ENCODE measurements around the gene TGM5.
"Not testable (repeated sequence)": the region's sequence is repeated elsewhere in the genome, so short reads cannot be mapped to it uniquely, and the experiment has no call there.

TGM5 gene

DNA sequence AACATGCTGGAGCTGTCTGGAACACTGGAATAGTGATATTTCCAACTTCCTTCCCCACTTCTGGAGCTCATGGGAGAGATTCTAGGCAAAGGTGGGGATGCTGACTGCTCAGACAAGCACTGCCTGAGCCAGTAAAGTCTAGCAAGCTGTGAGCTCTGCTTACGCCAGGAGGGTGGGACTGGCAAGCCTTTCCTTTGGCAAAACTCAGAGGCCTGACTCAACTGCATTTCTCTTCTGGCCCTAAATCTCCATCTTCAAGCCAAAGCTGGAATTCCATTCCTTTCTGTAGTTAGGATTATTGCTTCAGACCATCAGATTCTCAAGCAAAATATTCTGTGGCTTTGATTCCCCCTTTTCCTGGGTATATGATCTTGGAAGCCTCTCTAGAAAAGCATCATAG is 25.6 kb downstream of the TGM5 start:
- Mint-ChIP-seq H3K27me3 (peaks cover 12% of the 10 kb centered on the region), H3K27ac (no peak overlapping the region)
- ATAC-seq: no peak

DNA sequence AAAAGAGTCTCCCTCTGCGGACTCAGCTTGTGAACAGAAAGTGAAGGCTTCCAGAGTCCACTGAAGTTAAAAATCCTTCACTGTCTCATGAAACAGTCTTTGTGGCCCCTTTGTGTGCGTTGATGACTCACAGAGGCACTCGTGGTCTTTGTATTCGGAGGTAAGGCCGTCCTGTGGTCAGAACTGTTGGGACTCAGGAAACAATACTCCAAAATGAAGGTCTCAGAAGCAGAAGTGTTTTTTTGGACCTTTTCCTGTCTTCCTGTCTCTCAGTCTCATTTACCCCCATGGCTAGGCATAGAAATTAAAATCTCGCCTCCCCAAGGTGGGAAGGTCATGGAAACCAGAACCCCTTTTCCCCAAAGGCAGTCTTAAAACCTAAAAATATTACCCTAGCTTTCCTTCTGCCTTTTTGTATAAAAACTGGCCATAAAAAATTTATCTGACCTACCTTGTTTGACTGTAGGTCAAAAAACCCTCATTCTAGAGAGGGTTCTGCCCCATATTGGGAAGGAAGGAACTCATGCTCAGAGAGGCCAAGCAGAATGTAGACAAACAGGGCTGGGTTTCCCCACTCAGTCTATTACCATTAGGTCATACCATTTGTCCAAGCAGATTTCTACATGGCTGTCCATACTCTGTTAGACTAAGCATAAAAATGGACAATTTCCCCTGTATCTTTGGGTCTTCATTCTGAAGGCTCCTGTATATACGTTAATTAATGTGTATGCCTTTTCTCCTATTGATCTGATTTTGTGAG is 26.8 kb downstream of the TGM5 start:
- no peaks in the 10 kb centered on the region for H3K9me3 Mint-ChIP-seq
- H3K27me3 Mint-ChIP-seq: peaks cover 12% of the 10 kb centered on the region
- H3K4me3 Mint-ChIP-seq: no peak overlapping the region
- peak overlapping the region; percentile 20 for H3K27ac Mint-ChIP-seq
- peak; percentile 53 for ATAC-seq
- H3K4me1 Mint-ChIP-seq: peaks cover 31% of the 10 kb centered on the region
- H3K36me3 Mint-ChIP-seq: no peaks in the 10 kb centered on the region

More for the DNA sequence above, 25.6 kb downstream of the TGM5 start:
- Mint-ChIP-seq H3K4me1 (peaks cover 24% of the 10 kb centered on the region), H3K9me3 (no peaks in the 10 kb centered on the region), H3K36me3 (no peaks in the 10 kb centered on the region), H3K4me3 (no peak overlapping the region)

DNA sequence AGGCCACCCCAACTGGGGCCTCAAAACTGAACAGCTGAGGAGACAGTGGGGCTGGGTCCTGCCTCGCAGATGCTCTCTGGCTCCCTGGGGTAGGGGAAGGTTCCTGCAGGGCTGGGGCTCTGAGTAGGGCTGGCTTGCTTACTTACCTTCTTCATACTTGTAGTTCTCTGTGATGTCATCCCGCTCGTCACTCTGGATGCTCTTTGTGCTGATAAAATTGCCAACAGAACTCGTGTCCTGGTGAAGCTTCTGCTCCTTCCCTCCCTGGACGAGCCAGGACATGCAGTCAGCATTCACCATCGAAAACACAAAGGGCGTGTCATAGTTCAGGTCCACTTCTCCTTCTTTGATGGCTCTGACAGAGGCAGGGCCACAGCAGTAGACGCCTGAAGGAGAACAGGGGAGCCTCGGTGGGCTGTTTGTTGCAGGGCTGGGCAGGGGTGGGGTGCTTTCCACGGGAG is 28.0 kb downstream of the TGM5 start:
- no peak for ATAC-seq
- H3K27me3 Mint-ChIP-seq: peaks cover 12% of the 10 kb centered on the region
- H3K9me3 Mint-ChIP-seq: no peaks in the 10 kb centered on the region

DNA sequence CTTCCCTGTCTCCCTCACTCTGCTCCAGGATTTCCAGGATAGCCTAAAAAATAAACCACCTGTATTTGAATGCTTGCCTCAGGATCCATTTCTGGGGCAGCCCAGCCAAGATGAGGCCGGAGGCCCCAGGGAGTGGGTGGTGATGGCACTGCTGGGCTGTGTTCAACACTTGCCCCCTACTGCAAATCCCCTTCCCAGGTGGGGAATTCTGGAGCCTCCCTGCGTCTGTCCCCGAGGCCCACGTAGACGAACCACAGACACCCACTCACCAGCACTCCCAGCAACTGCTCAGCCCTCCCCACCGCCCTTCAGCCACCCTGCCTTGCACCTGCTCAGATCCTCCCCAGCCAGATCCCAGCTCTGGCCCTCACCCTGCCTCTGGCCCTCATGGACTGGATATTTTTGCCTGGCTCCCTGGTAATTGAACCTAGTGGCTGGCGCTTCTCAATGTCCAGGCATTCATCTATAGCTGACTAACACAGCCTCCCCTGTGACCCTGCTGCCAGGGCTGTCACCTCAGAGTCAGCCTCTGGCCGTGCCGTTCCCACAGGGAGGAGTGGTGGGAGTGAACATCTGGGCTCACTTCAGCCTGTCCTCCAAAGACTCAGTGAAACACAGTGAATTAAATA is 28.8 kb downstream of the TGM5 start:
- no peak for ATAC-seq
- peak overlapping the region; percentile 20 for H3K27ac Mint-ChIP-seq

More for the DNA sequence above, 28.0 kb downstream of the TGM5 start:
- Mint-ChIP-seq H3K4me3 (no peak overlapping the region), H3K27ac (peak overlapping the region; percentile 20), H3K36me3 (no peaks in the 10 kb centered on the region), H3K4me1 (peaks cover 33% of the 10 kb centered on the region)

DNA sequence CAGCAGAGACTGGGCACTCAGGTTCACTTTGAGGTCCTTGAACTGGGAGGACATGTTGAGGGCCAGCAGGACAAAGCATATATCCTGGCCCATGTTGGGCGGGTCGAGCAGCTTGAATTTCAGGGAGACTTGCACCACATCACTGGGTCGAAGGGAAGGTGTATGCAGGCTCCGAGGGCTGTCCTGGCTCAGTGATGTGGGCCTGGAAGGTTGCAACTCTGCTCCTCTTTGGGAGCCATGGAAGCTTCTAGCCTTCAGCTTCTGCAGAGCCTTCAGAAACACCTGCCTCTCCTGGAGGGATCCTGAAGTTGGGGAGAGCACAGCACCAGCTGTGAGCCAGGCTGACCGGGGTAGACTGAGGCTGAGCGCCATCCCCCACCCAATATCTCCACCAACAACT is 31.2 kb downstream of the TGM5 start:
- peaks cover 33% of the 10 kb centered on the region for H3K4me1 Mint-ChIP-seq
- H3K27ac Mint-ChIP-seq: no peak overlapping the region
- H3K4me3 Mint-ChIP-seq: no peak overlapping the region
- H3K27me3 Mint-ChIP-seq: peaks cover 12% of the 10 kb centered on the region
- ATAC-seq: no peak
- H3K36me3 Mint-ChIP-seq: no peaks in the 10 kb centered on the region
- H3K9me3 Mint-ChIP-seq: no peaks in the 10 kb centered on the region

More for the DNA sequence above, 28.8 kb downstream of the TGM5 start:
- H3K9me3 Mint-ChIP-seq: no peaks in the 10 kb centered on the region
- peaks cover 12% of the 10 kb centered on the region for H3K27me3 Mint-ChIP-seq
- H3K36me3 Mint-ChIP-seq: no peaks in the 10 kb centered on the region
- H3K4me1 Mint-ChIP-seq: peaks cover 33% of the 10 kb centered on the region
- no peak overlapping the region for H3K4me3 Mint-ChIP-seq

DNA sequence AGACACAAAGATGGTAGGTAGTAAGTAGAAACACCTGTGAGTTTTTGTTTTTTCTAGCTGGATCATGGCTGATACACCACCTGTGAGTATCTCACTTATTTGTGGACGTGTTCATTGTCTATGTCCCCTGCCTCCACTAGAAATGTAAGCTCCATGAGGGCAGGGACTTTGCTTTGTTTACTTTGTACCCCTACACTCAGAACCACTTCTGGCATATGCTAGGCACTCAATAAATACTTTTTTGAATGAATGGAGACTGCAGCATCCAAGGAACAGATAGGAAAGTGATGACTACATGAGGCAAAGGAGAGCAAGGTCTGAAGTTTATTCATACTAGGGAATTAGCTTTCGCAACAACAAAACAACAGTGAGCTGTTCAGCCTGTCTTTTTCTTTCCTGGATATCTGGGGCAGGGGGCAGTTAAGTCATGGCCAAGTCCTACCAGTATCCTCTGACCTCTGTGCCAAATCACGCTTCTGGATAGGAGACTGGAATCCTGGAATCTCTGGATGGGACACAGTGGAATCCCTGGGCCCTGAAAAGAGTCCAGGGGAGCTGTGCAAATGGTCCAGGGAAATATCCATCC is 34.3 kb downstream of the TGM5 start:
- no peak for ATAC-seq
- no peaks in the 10 kb centered on the region for H3K27me3 Mint-ChIP-seq
- peaks cover 16% of the 10 kb centered on the region for H3K4me1 Mint-ChIP-seq
- H3K4me3 Mint-ChIP-seq: no peak overlapping the region
- H3K9me3 Mint-ChIP-seq: no peaks in the 10 kb centered on the region
- no peak overlapping the region for H3K27ac Mint-ChIP-seq
- no peaks in the 10 kb centered on the region for H3K36me3 Mint-ChIP-seq

DNA sequence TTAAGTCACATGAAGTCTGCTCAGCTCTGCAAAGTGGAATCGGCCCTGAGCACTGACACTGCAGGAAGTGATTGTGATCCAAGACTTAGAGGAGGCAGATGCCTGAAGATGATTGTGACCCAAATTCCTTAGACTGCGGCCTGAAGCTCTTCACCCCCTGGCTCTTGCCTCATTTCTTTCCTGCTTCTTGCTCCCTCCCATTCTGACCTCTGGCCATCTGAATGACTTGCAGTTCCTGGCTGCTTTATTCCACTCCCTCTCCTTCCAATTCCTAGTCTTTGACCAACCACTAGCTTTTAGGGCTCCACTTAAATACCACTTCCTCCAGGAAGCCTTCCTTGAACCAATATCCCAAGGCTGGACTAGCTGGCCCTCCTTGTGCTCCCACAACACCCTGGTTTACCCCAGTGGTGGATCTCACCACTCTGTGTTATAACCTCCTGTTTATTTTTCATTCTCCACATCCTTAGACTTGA is 36.0 kb downstream of the TGM5 start:
- no peak for ATAC-seq
- no peaks in the 10 kb centered on the region for H3K36me3 Mint-ChIP-seq
- H3K9me3 Mint-ChIP-seq: no peaks in the 10 kb centered on the region
- peaks cover 8% of the 10 kb centered on the region for H3K4me1 Mint-ChIP-seq
- no peak overlapping the region for H3K4me3 Mint-ChIP-seq
- no peaks in the 10 kb centered on the region for H3K27me3 Mint-ChIP-seq
- no peak overlapping the region for H3K27ac Mint-ChIP-seq

DNA sequence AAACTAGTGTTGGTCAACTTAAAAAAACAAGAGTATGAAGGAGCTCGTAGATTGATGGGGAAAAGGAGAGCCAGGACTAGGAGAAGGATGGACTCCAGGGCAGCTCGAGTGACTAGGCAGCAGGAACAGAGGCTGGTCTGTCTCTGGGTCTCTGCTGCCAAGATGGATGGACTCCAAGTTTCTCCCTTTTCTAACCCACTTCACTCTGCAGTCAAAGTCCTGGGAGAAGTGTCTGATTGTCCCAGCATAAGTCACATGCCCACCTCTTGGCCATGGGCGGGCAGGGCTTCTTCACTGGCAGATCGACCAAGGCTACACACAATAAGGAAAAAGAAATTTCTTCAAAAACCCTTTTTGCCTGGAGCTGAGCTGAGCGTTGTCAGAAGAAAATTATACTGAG is 36.8 kb downstream of the TGM5 start:
- Mint-ChIP-seq H3K9me3 (no peaks in the 10 kb centered on the region), H3K27me3 (no peaks in the 10 kb centered on the region), H3K27ac (no peak overlapping the region), H3K4me3 (no peak overlapping the region), H3K4me1 (peaks cover 10% of the 10 kb centered on the region), H3K36me3 (no peaks in the 10 kb centered on the region)
- ATAC-seq: no peak

DNA sequence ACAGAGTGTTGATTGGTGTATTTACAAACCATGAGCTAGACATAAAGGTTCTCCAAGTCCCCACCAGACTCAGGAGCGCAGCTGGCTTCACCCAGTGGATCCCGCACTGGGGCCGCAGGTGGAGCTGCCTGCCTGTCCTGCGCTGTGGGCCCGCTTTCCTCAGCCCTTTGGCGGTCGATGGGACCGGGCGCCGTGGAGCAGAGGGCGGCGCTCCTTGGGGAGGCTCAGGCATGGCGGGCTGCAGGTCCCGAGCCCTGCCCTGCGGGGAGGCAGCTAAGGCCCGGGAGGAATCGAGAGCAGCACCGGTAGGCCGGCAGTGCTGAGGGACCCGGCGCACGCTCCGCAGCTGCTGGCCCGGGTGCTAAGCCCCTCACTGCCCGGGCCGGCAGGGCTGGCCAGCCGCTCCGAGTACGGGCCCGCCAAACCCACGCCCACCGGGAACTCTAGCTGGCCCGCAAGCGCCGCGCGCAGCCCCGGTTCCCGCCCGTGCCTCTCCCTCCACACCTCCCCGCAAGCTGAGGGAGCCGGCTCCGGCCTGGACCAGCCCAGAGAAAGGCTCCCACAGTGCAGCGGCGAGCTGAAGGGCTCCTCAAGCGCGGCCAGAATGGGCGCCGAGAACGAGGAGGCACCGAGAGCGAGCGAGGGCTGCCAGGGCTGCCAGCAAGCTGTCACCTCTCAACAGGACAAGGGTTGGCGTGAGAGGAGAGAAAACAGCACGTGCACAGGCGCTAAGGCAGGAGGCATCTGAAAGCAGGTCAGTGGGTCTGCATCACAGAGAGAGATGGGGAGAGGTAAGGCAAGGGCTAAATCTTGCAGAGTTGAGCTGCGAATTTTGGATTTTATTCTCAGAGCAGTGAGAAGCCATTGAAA is 40.1 kb downstream of the TGM5 start:
- Mint-ChIP-seq H3K36me3 (no peaks in the 10 kb centered on the region), H3K4me3 (no peak overlapping the region), H3K4me1 (peaks cover 7% of the 10 kb centered on the region), H3K9me3 (no peaks in the 10 kb centered on the region), H3K27me3 (no peaks in the 10 kb centered on the region), H3K27ac (no peak overlapping the region)
- ATAC-seq: no peak

DNA sequence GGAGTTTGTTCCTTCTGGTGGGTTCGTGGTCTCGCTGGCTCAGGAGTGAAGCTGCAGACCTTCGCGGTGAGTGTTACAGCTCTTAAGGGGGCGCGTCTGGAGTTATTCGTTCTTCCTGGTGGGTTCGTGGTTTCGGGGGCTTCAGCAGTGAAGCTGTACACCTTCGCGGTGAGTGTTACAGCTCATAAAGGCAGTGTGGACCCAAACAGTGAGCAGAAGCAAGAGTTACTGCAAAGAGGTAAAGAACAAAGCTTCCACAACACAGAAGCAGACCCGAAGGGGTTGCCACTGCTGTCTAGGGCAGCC is 40.8 kb downstream of the TGM5 start:
- ATAC-seq, H3K9me3 Mint-ChIP-seq, H3K4me1 Mint-ChIP-seq, H3K4me3 Mint-ChIP-seq, H3K36me3 Mint-ChIP-seq, H3K27ac Mint-ChIP-seq, H3K27me3 Mint-ChIP-seq: not testable (repeated sequence)

DNA sequence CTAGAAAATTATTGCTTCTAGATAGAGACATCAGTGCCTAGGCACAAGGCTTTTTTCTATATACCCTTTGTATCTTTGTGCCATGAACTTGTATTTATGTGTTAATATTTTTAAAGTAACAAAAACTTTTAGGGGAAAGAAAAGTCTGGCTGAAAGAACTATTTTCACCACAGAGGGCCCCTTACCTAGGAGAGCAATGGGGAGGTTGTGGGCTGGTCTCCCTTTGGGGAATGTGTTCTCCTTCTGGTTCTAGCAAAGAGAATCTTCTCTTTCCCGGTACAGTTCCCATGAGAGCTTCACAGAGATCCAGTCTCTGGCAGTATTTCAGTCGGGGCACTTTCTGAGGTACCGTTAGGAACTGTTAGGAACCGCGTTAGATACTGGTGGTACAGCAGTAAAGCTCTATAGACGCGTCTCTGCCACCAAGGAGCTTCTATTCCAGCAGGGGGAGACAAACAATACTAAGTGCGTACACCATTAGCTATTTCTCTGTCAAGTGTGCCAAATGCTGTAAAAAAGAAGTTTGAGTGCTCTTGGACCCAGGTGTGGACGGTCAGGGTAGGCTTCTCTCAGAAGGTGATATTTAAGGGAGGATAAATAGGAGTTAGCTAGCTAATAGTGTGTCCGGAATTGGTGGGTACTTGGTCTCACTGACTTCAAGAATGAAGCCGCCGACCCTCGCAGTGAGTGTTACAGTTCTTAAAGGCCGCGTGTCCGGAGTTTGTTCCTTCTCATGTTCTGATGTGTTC is 41.4 kb downstream of the TGM5 start:
- Mint-ChIP-seq H3K4me3 (no peak overlapping the region), H3K4me1 (peaks cover 7% of the 10 kb centered on the region), H3K27ac (no peak overlapping the region)

DNA sequence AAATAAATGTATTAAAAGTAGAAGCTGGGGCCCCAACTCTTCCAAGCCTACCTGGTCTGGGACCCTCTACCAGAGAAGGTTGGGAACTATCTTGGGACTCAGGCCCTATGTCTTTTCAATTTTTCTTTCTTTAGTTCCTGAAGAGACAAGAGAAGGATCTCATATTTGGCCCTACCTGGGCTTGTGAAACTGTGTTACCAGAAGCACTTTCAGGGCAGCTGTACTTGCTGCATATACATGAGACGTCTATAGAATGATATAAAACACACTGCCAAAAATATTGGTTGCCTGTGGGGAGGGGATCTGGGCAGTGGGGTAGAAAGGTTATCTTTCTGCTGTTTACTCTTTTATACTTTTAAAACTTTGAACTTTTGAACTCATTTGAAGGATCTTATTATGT is 45.3 kb downstream of the TGM5 start:
- H3K4me1 Mint-ChIP-seq: peaks cover 7% of the 10 kb centered on the region
- H3K4me3 Mint-ChIP-seq: no peak overlapping the region
- peaks cover 17% of the 10 kb centered on the region for H3K27me3 Mint-ChIP-seq
- H3K36me3 Mint-ChIP-seq: no peaks in the 10 kb centered on the region
- H3K9me3 Mint-ChIP-seq: no peaks in the 10 kb centered on the region
- no peak overlapping the region for H3K27ac Mint-ChIP-seq
- ATAC-seq: no peak

More for the DNA sequence above, 41.4 kb downstream of the TGM5 start:
- no peaks in the 10 kb centered on the region for H3K36me3 Mint-ChIP-seq
- H3K9me3 Mint-ChIP-seq: no peaks in the 10 kb centered on the region
- ATAC-seq: peak; percentile 90
- H3K27me3 Mint-ChIP-seq: peaks cover 10% of the 10 kb centered on the region

DNA sequence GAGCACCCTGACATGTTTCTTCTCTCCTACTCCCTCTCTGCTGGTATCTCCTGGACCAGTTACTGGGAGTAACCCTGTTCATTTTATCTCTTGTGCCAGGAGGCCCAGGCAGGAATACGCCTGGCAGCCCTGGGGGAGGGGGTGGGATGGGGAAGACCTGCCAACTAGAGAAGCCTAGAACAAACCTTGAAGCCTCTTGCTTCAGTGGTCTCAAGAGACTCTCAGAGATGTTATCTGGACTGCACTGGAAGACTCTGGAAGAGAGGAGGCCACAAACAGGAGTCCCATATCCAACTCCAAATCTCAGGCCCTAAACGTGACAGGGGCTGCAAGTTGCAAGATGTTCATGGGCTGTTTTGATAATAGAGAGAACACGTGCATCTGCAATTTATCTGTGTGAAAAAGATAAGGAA is 45.7 kb downstream of the TGM5 start, which contains the start of gene EPB42:
Gene EPB42 (minus strand): TSS at position 28 of the 413 bp plus-strand sequence. CDS start 193 bp downstream, outside the sequence.
- H3K4me3 Mint-ChIP-seq: no peak within 1 kb of the TSS
- ATAC-seq: no peak
- H3K27ac Mint-ChIP-seq: no peak within 1 kb of the TSS
- H3K36me3 Mint-ChIP-seq: no peaks in the 10 kb centered on the region
- H3K4me1 Mint-ChIP-seq: peaks cover 7% of the 10 kb centered on the region
- H3K9me3 Mint-ChIP-seq: no peaks in the 10 kb centered on the region
- peaks cover 17% of the 10 kb centered on the region for H3K27me3 Mint-ChIP-seq

All from stimulated activated memory B cell treated with anti-CD40 and anti-IgM and Interleukin-4, amounts not matched to agents 10 μg/mL and 1 μg/mL and 100 μg/mL, for 72 hours (primary cell).